ENCODE results near the gene VPS13D.
"Not testable (repeated sequence)": the region's sequence is repeated elsewhere in the genome, so short reads cannot be mapped to it uniquely, and the experiment has no call there.

VPS13D gene

DNA sequence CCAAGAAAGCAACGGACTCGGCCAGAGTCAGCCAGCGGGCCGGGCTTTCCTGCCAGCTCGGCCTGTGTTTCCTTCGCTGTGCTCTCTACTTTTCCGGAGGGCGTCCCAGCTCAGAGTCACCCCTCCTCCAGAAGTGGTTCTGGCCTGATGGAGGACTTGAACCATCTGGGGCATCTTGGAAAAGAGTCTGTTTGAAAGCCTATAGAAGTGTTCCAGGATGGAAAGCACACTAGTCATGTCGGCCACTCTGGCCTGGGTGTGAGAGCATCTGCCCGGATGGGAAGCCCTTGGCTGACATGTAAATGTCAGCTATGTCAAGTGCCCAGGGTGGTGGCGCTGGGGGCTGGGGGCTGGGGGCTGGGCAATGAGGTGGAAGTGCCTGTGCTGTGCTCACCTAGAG, 274.8 kb downstream of the VPS13D start:
- no peak for DNase-seq

GRCh38 chr1:12505231-12505630, 275.4 kb downstream of the VPS13D start:
- no peak for DNase-seq

- DNase-seq = no peak
These were observed 275.9 kb downstream of the VPS13D start for GRCh38 chr1:12505639-12506280.

- DNase-seq = no peak
These were observed 276.8 kb downstream of the VPS13D start for GRCh38 chr1:12506281-12507280.

- DNase-seq = no peak
These were observed 277.8 kb downstream of the VPS13D start for GRCh38 chr1:12507631-12508030.

DNA sequence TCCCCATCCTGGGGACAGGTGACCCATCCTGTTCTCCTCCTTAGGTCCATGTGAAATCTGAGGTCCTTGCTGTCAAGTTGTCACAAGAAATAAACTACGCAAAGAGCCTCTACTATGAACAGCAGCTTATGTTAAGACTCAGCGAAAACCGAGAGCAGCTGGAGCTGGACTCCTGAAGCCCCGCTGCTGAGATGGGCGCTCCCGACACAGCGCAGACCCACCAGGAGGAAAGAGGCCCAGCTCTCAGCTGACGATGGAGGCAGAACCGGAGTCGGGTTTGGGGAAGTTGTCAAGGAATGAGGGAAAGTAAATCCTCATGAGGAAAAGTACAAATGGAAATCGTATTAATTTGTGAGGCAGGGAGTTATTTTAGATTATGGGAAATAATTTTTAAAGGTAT, 279.0 kb downstream of the VPS13D start:
- DNase-seq = no peak

DNA sequence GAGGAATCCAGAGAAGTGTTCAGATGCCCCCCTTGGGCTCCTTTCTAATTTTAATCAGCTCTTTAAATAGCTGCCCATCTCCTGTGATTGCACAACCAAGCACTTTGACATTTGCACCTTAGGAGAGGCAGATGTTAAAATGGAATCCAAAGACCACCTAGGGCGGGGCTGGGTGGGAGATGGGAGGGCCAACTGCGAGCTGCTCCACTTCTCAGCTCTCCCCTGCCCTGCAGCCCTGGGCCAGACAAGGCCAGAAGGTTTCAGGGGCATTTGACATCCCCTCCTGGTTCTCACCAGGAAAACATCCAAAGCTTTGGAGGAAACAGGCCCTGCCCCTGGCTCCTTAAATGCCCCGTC, 281.3 kb downstream of the VPS13D start:
- DNase-seq = no peak

DNA sequence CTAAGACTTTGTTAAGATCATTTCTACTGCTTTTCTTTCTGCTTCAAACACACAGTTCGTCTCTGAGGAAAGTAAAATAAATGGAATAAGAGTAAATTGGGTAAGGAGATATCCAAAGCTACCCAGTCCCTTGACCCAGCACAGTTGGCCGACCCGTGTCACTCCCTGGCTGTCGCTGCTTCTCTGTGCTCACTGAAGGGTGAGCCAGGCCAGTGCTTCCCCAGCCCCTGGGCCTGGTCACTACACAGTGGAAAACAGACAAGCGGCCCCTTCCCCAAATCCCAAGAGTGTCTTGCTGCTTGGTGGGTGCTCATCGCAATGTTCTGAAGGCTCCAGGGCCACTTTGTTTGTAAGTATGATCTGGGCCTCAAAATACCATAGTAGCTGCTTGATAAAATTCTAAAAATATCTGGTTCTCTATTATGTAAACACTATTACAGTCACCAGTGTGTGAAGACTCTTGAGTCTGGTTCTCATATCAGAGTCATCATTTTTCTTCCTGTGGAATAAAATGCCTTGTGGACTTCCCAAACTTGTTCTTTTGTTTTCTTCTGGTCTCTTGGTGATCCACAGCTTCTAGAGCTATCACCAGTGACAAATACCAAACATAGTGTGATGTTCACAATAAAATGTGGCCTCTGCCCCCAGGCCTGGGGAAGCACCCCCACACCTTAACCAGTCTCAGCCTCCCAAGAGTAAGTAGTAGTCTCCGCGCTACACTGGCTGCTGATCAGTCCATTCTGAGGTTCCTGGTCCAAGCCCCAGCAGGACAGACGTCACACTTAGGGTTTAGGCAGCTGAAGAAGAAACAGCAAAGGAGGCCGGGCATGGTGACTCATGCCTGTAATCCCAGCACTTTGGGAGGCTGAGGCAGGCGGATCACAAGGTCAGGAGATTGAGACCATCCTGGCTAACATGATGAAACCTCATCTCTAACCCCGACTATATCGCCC, 282.0 kb downstream of the VPS13D start:
- DNase-seq = no peak

- no peak for DNase-seq
These were observed 283.4 kb downstream of the VPS13D start for GRCh38 chr1:12513181-12513580.

DNA sequence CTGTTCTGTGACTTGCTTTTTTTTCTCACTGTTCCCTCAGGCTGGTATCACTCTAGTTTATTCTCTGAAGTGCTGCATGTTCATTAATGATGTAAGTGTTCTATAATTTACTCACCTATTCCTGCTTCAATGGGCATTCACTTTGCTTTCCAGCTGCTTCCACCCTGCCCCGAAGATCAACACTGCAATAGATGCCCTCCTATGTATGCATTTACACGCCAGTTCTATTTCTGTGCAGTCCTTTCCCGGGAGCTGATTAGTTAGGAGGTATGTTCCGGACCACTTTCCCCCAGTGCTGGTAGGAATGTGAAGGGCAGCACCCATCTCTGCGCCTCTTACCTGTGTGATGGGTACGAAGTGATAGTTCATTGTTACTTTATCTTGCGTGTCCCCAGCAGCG, 284.8 kb downstream of the VPS13D start:
- DNase-seq = no peak

DNA sequence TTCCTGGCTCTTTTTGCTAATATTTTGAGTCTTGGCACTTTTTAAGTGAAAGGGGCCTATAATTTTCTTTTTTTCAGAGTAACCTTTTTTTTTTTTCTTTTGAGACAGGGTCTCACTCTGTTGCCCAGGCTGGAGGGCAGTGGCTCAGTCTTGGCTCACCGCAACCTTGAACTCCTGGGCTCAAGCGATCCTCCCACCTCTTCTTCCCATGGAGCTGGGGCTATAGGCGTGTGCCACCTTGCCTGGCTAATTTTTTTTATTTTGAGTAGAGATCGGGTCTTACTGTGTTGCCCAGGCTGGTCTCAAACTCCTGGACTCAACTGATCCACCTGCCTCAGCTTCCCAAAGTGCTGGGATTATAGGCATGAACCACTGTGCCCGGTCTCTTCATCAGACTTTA, 285.4 kb downstream of the VPS13D start:
- DNase-seq = no peak

GRCh38 chr1:12516741-12517140, 286.9 kb downstream of the VPS13D start:
- no peak for DNase-seq

DNA sequence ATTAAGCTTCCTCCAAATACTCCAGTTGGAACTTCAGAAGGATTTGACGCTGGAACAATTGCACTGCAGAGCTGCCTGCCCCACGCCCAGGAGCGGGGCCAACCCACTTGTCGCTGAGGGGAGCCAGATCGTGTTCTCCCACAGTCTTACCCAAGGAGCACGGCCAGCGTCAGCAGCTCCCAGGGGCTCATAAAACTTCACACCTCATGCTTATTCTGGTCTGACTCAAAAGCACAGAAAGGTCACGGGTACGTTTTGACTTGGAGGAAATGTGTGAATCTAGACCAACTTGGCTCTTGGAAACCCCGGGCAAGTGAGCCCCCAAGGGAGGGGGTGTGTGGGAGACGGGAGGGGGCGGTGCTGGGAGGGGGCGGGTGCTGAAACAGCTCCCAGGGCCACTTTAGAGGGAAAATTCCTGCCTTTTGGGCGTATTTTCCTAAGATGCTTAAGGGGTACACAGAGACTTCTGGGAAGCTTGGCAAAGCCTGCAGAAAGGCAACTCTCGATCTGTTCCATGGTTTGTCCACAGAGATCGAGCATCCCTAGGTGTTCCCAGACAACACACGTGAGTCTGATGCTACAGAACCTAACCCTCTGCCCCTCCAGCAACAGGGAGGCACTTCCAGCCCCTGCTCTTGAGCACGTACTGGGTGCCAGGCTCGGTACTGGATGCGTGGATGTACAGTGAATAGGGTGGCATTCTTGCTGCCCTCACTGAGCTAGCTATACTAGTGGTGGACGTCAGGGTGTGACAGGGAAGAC, 289.3 kb downstream of the VPS13D start:
- DNase-seq = no peak

DNA sequence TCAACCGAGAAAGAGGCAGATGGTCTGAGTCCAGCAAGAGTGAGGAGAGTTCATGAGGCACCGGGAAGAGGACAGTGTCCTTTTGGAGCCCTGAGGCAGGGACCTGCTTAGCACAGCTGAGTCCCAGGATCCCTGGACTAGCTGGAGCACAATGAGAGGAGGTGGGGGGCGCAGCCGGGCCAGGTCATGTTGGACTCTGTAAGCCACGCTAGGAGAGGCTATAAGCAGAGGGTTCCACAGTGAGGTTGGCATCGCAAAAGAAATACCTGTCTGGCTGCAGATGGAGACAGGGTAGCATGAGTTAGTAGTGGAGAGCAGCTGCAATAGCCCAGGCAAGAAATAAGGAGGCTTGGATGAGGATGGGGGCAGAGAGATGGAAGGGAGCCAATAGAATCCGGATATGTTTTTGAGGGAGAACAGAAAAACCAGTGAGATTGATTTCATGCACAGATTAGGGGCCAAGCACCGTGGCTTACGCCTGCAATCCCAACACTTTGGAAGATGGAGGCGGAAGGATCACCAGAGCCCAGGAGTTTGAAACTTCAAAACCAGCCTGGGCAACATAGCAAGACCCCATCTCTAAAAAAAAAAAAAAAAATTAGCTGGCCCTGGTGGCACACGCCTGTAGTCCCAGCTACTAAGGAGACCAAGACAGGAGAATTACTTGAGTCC, 290.0 kb downstream of the VPS13D start:
- no peak for DNase-seq

DNA sequence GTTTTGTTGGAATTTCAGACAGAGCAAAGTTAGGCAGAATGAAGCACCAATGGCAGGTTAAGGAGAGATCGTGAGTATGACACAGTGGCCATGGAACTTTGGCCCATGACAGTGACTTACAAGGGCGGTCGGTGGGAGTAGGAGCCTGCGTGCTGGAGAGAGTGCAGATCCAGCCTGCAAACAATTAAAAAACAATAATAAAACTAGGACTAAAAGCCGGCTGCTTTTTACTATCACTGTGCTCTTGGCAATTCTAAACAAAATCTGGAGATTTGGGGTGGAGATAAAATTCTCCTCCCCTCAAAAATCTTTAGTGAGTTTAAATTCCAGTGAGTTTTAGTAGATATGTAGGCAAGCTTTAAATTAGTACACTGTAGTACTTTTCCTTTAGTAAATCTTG, 291.3 kb downstream of the VPS13D start:
- DNase-seq = no peak

GRCh38 chr1:12522780-12523179, 292.9 kb downstream of the VPS13D start:
- DNase-seq = not testable (repeated sequence)

DNA sequence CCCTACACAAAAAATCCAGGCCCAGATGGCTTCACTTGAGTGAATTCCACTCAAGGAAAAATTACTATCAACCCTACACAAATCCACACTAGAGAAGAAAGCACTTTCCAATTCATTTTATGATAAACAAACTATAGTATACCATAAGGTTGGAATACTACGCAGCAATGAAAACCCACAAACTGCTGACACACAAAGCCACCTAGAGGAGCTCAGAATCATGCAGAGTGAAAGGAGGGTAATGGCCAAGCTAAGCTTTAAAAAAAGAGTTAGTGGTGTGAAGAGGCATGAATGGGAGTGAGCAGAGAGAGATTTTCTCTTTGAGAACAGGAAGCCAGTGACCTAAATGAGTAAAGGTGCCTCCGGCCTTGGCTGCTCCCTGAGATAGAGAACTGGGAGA, 294.4 kb downstream of the VPS13D start:
- no peak for DNase-seq

- no peak for DNase-seq
These were observed 295.7 kb downstream of the VPS13D start for GRCh38 chr1:12525311-12526181.

DNA sequence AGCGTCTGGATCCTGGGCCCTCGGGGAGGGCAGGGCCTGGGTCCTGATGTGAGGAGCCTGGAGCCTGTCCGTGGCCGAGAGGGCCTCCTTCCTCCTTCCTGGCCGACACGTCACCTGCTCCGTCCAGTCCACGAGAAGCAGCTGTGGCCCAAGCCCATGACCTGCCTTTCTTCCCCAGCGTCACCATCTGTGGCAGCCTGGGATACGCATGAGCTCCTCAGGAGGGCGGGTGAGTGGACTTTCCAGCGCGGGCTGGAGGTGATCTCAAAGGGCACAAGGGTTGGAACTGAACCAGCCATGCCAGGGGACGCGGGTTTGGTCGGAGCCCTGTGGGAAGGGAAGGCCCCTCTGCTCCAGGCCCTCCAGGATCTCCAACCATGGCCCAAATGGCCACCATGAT, 297.7 kb downstream of the VPS13D start:
- no peak for DNase-seq

DNA sequence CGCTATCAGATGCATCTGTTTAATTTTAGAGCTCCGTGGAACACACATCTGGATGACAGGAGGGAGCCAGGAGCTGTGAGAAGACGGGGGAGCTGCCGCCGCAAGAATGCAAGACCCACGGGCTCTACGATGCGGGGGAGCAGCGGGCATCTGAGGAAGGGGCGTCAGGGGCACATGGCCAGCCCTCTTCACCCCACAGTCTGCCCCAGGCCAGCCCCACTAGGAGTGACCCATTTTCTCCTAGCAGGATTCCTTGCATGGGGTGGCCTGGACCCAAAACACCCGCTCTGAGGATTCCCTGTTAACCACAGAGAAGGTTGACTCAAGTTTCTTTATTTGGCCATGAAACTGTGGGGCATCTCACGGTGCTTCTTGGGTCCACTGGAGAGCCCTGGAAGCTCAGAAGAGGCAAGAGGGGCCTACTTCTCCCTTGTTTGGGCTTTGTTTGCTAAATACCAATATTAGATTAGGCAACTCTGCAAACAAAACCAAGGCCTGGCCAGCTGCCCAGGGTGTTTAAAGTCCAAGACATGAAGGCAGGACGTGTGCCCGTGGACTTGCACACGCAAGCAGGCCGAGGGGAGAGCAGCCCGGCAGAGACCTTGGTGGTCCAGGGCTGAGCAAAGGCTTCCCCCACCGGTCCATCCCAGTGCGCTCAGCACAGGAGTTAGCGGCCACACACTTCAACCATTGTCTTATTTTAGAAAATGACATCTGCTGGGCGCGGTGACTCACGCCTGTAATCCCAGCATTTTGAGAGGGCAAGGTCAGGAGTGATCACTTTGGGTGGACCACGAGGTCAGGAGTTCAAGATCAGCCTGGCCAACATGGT, 298.4 kb downstream of the VPS13D start:
- DNase-seq = no peak

Data from activated effector memory CD4-positive, alpha-beta T cell treated with Interleukin-2 at 50 U/mL for 16 hours (primary cell).